Glutamatergic neuron (in vitro differentiated cells): ENCODE measurements around the gene MTRFR. TPM values are rescaled to one million over a fixed set of nuclear protein-coding genes. Genes with fewer than 3 reads are reported as not detected.

Source experiments
- DNase-seq: peaks from one replicate; pipeline ENCODE4 v3.0.0; 2022
- H3K27ac Mint-ChIP-seq: one replicate; pipeline ENCODE4 v1.8.0; 2020; ENCODE audit warnings: mild to moderate bottlenecking, mixed read lengths, inconsistent platforms; ENCODE audit not compliant: unreplicated experiment
- H3K27me3 Mint-ChIP-seq: one replicate; pipeline ENCODE4 v1.8.0; 2020; ENCODE audit warnings: mild to moderate bottlenecking, moderate library complexity, mixed read lengths, inconsistent platforms; ENCODE audit not compliant: unreplicated experiment
- H3K36me3 Mint-ChIP-seq: one replicate; pipeline ENCODE4 v1.8.0; 2020; ENCODE audit warnings: mild to moderate bottlenecking, mixed read lengths, inconsistent platforms; ENCODE audit not compliant: unreplicated experiment
- H3K4me1 Mint-ChIP-seq: one replicate; pipeline ENCODE4 v1.8.0; 2020; ENCODE audit warnings: mild to moderate bottlenecking, low read depth, mixed read lengths, inconsistent platforms; ENCODE audit not compliant: unreplicated experiment
- H3K4me3 Mint-ChIP-seq: one replicate; pipeline ENCODE4 v1.8.0; 2020; ENCODE audit warnings: mild to moderate bottlenecking, mixed read lengths, inconsistent platforms; ENCODE audit not compliant: unreplicated experiment
- H3K9me3 Mint-ChIP-seq: one replicate; pipeline ENCODE4 v1.8.0; 2020; ENCODE audit warnings: mild to moderate bottlenecking, moderate library complexity, mixed read lengths, inconsistent platforms; ENCODE audit not compliant: unreplicated experiment
- total RNA-seq: library from RNA; stranded (reverse); fragmentation: NEBNext Ultra II Directional; extraction: Animal tissue kit (Norgen Biotek cat#: 25700); gene quantifications from one replicate; pipeline ENCODE4 v1.2.1, GENCODE V29; 2021; ENCODE audit not compliant: unreplicated experiment
- TF ChIP-seq, protein P1 (sequence below): fragments of 200-600 bp; sonication (generic); IDR thresholded peaks from one replicate; pipeline ENCODE4 v1.5.0; 2021; ENCODE audit not compliant: partially characterized antibody, unreplicated experiment

The MTRFR gene
- total RNA-seq, 1 donor from 2014 or later: 11.1 TPM

DNA sequence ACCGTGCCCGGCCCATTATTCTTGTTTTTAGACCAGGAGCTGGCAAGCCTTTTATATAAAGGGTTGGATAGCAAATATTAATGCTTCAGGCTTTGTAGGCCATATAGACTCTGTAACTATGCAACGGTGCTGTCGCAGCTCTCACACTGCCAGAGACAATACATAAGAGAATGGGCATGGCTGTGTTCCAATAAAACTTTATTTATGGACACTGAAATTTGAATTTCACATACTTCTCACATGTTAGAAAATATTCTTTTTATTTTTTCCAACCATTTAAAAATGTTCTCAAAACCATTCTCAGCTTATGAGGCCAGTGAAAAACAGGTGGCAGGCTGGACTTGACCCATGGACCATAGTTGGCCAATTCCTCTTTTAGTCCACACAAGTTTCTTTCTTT, 51.4 kb downstream of the MTRFR start:
- H3K4me1 Mint-ChIP-seq: peaks cover 16% of the 10 kb centered on the region
- H3K4me3 Mint-ChIP-seq: no peak overlapping the region
- H3K36me3 Mint-ChIP-seq: no peaks in the 10 kb centered on the region
- no peaks in the 10 kb centered on the region for H3K9me3 Mint-ChIP-seq
- no peak for DNase-seq
- no peak overlapping the region for H3K27ac Mint-ChIP-seq
- TF ChIP-seq, protein P1, sequence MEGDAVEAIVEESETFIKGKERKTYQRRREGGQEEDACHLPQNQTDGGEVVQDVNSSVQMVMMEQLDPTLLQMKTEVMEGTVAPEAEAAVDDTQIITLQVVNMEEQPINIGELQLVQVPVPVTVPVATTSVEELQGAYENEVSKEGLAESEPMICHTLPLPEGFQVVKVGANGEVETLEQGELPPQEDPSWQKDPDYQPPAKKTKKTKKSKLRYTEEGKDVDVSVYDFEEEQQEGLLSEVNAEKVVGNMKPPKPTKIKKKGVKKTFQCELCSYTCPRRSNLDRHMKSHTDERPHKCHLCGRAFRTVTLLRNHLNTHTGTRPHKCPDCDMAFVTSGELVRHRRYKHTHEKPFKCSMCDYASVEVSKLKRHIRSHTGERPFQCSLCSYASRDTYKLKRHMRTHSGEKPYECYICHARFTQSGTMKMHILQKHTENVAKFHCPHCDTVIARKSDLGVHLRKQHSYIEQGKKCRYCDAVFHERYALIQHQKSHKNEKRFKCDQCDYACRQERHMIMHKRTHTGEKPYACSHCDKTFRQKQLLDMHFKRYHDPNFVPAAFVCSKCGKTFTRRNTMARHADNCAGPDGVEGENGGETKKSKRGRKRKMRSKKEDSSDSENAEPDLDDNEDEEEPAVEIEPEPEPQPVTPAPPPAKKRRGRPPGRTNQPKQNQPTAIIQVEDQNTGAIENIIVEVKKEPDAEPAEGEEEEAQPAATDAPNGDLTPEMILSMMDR: no peak
- H3K27me3 Mint-ChIP-seq: peaks cover 4% of the 10 kb centered on the region

- peaks cover 30% of the 10 kb centered on the region for H3K4me1 Mint-ChIP-seq
- TF ChIP-seq, protein P1: no peak
- DNase-seq: no peak
- H3K9me3 Mint-ChIP-seq: peaks cover 3% of the 10 kb centered on the region
- peaks cover 2% of the 10 kb centered on the region for H3K27me3 Mint-ChIP-seq
- H3K27ac Mint-ChIP-seq: peak overlapping the region; percentile 86
- peak overlapping the region; percentile 9 for H3K4me3 Mint-ChIP-seq
- no peaks in the 10 kb centered on the region for H3K36me3 Mint-ChIP-seq
Observed at GRCh38 chr12:123286652-123287373, 53.6 kb downstream of the MTRFR start.

DNA sequence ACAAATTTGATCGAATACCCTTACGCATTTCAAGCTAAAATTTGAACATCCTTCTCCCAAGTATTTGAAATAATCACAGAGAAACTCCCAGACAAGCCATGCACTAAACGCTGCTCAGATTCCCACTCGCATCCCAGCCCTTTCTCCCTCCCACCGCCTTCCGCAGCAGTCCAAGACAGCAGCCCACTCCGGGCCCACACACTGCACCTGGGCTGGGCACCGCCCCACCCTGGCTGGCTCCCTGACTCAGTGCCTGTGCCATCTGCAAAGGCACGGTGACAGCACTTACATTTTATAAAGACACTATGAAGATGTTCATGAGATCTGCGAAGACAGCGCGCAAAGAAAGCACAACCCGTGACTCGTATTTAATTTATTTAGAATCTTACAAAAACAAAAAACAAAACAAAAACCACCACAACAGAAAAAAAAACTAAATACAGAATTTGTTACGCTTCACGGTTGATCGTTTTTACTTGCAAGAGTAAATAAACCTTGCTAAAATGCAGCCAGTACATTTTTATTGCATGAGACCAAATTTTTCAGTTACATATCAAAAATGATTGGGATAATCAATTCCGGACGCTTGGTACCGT, 55.6 kb downstream of the MTRFR start:
- H3K4me3 Mint-ChIP-seq: peak overlapping the region; percentile 13
- no peaks in the 10 kb centered on the region for H3K36me3 Mint-ChIP-seq
- H3K27ac Mint-ChIP-seq: peak overlapping the region; percentile 69
- peaks cover 43% of the 10 kb centered on the region for H3K4me1 Mint-ChIP-seq
- no peak for DNase-seq
- H3K27me3 Mint-ChIP-seq: peaks cover 2% of the 10 kb centered on the region
- TF ChIP-seq, protein P1: no peak
- peaks cover 3% of the 10 kb centered on the region for H3K9me3 Mint-ChIP-seq

DNA sequence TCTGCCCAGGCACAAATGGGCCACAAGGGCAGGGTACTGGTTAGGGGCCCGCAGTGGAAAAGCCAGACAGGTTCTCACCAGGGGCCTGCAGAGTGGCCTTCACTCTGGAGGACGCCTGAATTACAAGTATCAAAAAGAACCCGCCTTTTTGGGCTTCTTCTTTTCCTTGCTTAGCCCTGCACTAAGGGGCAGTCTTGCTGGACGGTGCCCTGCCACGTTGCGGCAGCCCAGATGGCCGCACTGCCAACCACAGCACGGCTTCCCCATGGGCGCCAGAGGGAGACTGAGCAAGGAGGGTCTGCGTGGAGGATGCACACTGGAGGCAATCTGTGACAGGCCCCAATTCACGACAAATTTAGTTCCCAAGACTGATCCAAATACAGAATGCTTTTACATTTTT, 56.7 kb downstream of the MTRFR start:
- Mint-ChIP-seq H3K4me1 (peaks cover 51% of the 10 kb centered on the region), H3K36me3 (no peaks in the 10 kb centered on the region), H3K9me3 (peaks cover 6% of the 10 kb centered on the region), H3K4me3 (no peak overlapping the region), H3K27ac (peak overlapping the region; percentile 90), H3K27me3 (peaks cover 2% of the 10 kb centered on the region)
- TF ChIP-seq, protein P1: no peak
- DNase-seq: no peak

DNA sequence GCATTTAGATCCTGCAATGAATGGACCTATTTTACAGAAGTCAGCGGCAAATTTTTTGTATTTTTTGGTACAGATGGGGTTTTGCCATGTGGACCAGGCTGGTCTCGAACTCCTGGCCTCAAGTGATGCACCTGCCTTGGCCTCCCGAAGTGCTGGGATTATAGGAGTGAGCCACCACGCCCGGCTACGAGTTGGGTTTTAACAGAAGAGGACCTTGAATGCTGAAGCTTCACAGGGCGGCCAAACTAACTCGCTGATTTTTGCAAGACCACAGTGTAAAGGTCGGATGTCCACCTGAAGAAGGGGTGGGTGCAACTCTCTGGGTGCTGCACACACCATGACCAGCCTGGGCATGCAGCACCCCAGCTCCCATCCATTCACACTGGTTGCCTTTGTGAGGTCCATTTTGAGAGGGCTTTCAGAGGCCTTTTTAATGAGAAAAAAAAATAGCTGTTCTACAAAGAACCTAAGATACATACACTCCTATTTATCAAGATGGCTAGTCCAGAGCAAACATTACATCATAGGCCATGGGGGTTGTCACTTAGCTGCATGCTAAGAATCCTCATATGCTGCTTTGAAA, 60.0 kb downstream of the MTRFR start:
- Mint-ChIP-seq H3K27me3 (peaks cover 2% of the 10 kb centered on the region), H3K4me3 (no peak overlapping the region), H3K36me3 (no peaks in the 10 kb centered on the region), H3K4me1 (peaks cover 58% of the 10 kb centered on the region), H3K27ac (peak overlapping the region; percentile 98), H3K9me3 (peaks cover 17% of the 10 kb centered on the region)
- TF ChIP-seq, protein P1: no peak
- DNase-seq: no peak
